Measurements from ENCODE around the gene TMIGD1. TPM values are rescaled to one million over a fixed set of nuclear protein-coding genes. Genes with fewer than 3 reads are reported as not detected.

Gene TMIGD1
- total and polyA plus RNA-seq, 2 of the 13 experiments (the other 11 are each of a cell fraction or from before 2014, with no cell fraction given) = not detected

DNA sequence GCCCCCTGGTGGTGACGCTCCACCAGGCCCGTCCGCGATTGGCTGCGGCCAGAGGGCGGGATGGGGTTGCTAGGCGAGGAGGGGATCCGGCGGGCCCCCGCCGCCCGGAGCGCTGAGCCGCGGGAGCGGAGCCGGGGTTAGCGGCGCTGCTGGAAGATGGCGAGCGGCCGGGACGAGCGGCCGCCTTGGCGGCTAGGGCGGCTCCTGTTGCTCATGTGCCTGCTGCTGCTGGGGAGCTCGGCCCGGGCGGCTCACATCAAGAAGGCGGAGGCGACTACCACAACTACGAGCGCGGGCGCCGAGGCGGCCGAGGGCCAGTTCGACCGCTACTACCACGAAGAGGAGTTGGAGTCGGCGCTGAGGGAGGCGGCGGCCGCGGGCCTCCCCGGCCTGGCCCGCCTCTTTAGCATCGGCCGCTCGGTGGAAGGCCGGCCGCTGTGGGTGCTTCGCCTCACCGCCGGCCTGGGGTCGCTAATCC, 45.0 kb upstream of the TMIGD1 start, which contains the start of gene CPD (continued):
- TF ChIP-seq HNRNPK (IDR thresholded peaks at IDR 0.05; ENCODE audit: low read depth, low read length, poor library complexity, severe bottlenecking) (peak; percentile 10), ETS1 (CRISPR knock-in tag; IDR thresholded peaks at IDR 0.05) (0 out of 2 replicates have a peak, but pooled peaks have one; percentile 81), ZFY (CRISPR knock-in tag; IDR thresholded peaks at IDR 0.05) (peak; percentile 86), RXRB (CRISPR knock-in tag; IDR thresholded peaks at IDR 0.05; ENCODE audit: borderline replicate concordance) (0 out of 2 replicates have a peak, but pooled peaks have one; percentile 62), KMT2B (CRISPR knock-in tag; IDR thresholded peaks at IDR 0.05) (peak; percentile 22; the same call in 1 of the 2 replicates), TP53 (CRISPR knock-in tag; conservative IDR thresholded peaks at IDR 0.05) (no peak), PHF20 (CRISPR knock-in tag; IDR thresholded peaks at IDR 0.05) (peak; percentile 65), CAMTA2 (CRISPR knock-in tag; IDR thresholded peaks at IDR 0.05; ENCODE audit: borderline replicate concordance) (no peak), POLR2G (IDR thresholded peaks at IDR 0.05; ENCODE audit: low read depth, low read length) (peak; percentile 95), ZGPAT (CRISPR knock-in tag; IDR thresholded peaks at IDR 0.05) (peak; percentile 83), ELF3 (CRISPR knock-in tag; IDR thresholded peaks at IDR 0.05) (peak; percentile 23; the same call in 1 of the 2 replicates), POGK (CRISPR knock-in tag; conservative IDR thresholded peaks at IDR 0.05) (0 out of 2 replicates have a peak, but pooled peaks have one; percentile 22), SOX5 (CRISPR knock-in tag; IDR thresholded peaks at IDR 0.05; ENCODE audit: borderline replicate concordance) (peak; percentile 36; the same call in 1 of the 2 replicates), ZNF580 (CRISPR knock-in tag; IDR thresholded peaks at IDR 0.05; ENCODE audit: borderline replicate concordance, low read depth) (peak; percentile 55; the same call in 1 of the 2 replicates), YY1 (IDR thresholded peaks at IDR 0.05; ENCODE audit: insufficient read depth, insufficient replicate concordance, low read depth, low read length) (peak; percentile 89), HNRNPLL (IDR thresholded peaks at IDR 0.05; ENCODE audit: low read depth, low read length, poor library complexity, severe bottlenecking) (peak; percentile 58), CREBL2 (CRISPR knock-in tag; IDR thresholded peaks at IDR 0.05; ENCODE audit: borderline replicate concordance) (0 out of 2 replicates have a peak, but pooled peaks have one; percentile 3)
- TF ChIP-seq, protein P1, sequence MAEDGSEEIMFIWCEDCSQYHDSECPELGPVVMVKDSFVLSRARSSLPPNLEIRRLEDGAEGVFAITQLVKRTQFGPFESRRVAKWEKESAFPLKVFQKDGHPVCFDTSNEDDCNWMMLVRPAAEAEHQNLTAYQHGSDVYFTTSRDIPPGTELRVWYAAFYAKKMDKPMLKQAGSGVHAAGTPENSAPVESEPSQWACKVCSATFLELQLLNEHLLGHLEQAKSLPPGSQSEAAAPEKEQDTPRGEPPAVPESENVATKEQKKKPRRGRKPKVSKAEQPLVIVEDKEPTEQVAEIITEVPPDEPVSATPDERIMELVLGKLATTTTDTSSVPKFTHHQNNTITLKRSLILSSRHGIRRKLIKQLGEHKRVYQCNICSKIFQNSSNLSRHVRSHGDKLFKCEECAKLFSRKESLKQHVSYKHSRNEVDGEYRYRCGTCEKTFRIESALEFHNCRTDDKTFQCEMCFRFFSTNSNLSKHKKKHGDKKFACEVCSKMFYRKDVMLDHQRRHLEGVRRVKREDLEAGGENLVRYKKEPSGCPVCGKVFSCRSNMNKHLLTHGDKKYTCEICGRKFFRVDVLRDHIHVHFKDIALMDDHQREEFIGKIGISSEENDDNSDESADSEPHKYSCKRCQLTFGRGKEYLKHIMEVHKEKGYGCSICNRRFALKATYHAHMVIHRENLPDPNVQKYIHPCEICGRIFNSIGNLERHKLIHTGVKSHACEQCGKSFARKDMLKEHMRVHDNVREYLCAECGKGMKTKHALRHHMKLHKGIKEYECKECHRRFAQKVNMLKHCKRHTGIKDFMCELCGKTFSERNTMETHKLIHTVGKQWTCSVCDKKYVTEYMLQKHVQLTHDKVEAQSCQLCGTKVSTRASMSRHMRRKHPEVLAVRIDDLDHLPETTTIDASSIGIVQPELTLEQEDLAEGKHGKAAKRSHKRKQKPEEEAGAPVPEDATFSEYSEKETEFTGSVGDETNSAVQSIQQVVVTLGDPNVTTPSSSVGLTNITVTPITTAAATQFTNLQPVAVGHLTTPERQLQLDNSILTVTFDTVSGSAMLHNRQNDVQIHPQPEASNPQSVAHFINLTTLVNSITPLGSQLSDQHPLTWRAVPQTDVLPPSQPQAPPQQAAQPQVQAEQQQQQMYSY (CRISPR knock-in tag; IDR thresholded peaks at IDR 0.05) = peak; percentile 88
